ENCODE data around the gene IFT81. TPM values are rescaled to one million over a fixed set of nuclear protein-coding genes. Genes with fewer than 3 reads are reported as not detected.
"Not testable (repeated sequence)": the region's sequence is repeated elsewhere in the genome, so short reads cannot be mapped to it uniquely, and the experiment has no call there.

The IFT81 gene
- total RNA-seq, 1 experiment from 2014 or later: 9.9 TPM

- no peak for DNase-seq
- Histone ChIP-seq H3K79me2 (ENCODE audit: low read length) (no peaks in the 10 kb centered on the region), H3K4me2 (ENCODE audit: low read depth, low read length, poor library complexity, severe bottlenecking) (no peak overlapping the region), H2AFZ (ENCODE audit: low read length) (no peak overlapping the region), H3K36me3 (ENCODE audit: insufficient read depth, low read length) (no peaks in the 10 kb centered on the region), H3K9ac (ENCODE audit: low read length) (no peak overlapping the region), H3K9me3 (ENCODE audit: low read length) (no peaks in the 10 kb centered on the region), H3K4me3 (ENCODE audit: low read length) (no peak overlapping the region), H3K9me2 (replicated peaks; ENCODE audit: insufficient read depth, low read length) (no peaks in the 10 kb centered on the region), H3K27me3 (ENCODE audit: low read length) (no peaks in the 10 kb centered on the region), H4K20me1 (ENCODE audit: insufficient read depth, low read depth, low read length) (no peaks in the 10 kb centered on the region), H3K27ac (ENCODE audit: low read length) (no peak overlapping the region), H3K4me1 (ENCODE audit: low read length) (0 out of 2 replicates have a peak, but pooled peaks cover 3% of the 10 kb centered on the region)
Observed at GRCh38 chr12:110217996-110218674, 94.0 kb downstream of the IFT81 start.

- Histone ChIP-seq H3K36me3 (ENCODE audit: insufficient read depth, low read length) (no peaks in the 10 kb centered on the region), H3K27ac (ENCODE audit: low read length) (no peak overlapping the region), H2AFZ (ENCODE audit: low read length) (no peak overlapping the region), H3K27me3 (ENCODE audit: low read length) (no peaks in the 10 kb centered on the region), H3K9ac (ENCODE audit: low read length) (no peak overlapping the region), H3K4me1 (ENCODE audit: low read length) (peaks cover 17% of the 10 kb centered on the region), H3K4me3 (ENCODE audit: low read length) (no peak overlapping the region), H3K79me2 (ENCODE audit: low read length) (no peaks in the 10 kb centered on the region), H3K4me2 (ENCODE audit: low read depth, low read length, poor library complexity, severe bottlenecking) (no peak overlapping the region), H3K9me3 (ENCODE audit: low read length) (no peaks in the 10 kb centered on the region), H3K9me2 (replicated peaks; ENCODE audit: insufficient read depth, low read length) (no peaks in the 10 kb centered on the region), H4K20me1 (ENCODE audit: insufficient read depth, low read depth, low read length) (no peaks in the 10 kb centered on the region)
- no peak for DNase-seq
Observed at GRCh38 chr12:110222027-110222426, 97.9 kb downstream of the IFT81 start.

DNA sequence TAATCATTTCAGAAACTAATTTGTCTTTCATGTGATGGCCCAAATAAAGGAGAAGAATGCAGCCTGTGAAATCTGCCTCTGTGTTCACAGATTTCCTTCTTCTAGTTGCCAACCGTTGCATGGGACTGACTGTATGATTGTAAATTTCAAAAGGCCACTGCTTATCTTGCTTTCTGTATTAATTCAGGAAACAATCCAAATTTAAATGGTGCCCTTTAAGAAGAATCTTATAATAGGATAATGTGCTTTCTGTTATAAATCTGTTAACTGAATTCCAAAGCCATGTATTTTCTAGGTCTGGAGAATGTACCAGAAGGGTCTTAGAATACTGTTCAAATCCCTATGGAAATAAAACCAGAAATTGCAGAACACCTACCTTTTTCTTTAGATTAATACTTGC is 98.3 kb downstream of the IFT81 start:
- no peaks in the 10 kb centered on the region for H3K27me3 ChIP-seq (ENCODE audit: low read length)
- H3K36me3 ChIP-seq (ENCODE audit: insufficient read depth, low read length): no peaks in the 10 kb centered on the region
- no peaks in the 10 kb centered on the region for H3K79me2 ChIP-seq (ENCODE audit: low read length)
- peaks cover 17% of the 10 kb centered on the region for H3K4me1 ChIP-seq (ENCODE audit: low read length)
- no peak for DNase-seq
- no peaks in the 10 kb centered on the region for H3K9me3 ChIP-seq (ENCODE audit: low read length)
- no peak overlapping the region for H3K9ac ChIP-seq (ENCODE audit: low read length)
- no peak overlapping the region for H2AFZ ChIP-seq (ENCODE audit: low read length)
- H3K9me2 ChIP-seq (replicated peaks; ENCODE audit: insufficient read depth, low read length): no peaks in the 10 kb centered on the region
- no peak overlapping the region for H3K4me3 ChIP-seq (ENCODE audit: low read length)
- no peak overlapping the region for H3K27ac ChIP-seq (ENCODE audit: low read length)
- no peaks in the 10 kb centered on the region for H4K20me1 ChIP-seq (ENCODE audit: insufficient read depth, low read depth, low read length)
- H3K4me2 ChIP-seq (ENCODE audit: low read depth, low read length, poor library complexity, severe bottlenecking): no peak overlapping the region

DNA sequence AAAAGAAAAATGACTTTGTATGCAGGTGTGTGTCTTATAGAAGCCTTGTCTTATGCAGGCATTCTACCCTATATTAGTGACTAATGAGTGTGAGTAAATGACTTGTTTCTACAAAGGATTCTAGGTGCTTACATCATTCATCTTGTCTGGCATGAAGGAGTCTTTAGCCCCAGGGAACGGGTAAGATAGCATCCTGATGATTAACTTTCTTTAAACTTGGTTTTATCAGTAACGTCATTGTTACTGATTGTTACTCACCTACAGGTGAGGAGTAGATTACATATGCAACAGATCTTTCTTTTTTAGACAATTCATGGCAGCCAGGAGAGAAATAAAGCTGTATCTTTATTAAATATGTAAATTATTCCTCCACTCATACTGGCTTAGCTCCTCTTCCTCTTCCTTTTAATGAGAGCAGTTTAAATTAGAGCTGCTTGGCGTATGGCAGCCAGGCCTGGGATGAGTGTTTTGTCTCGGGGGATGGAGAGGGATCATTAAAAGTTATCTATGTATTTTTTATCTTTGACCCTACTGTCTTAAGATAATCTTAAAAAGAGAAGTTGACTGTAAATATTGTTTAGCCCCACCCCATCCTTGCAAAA is 99.7 kb downstream of the IFT81 start:
- H3K9ac ChIP-seq (ENCODE audit: low read length): no peak overlapping the region
- no peak overlapping the region for H3K4me3 ChIP-seq (ENCODE audit: low read length)
- no peaks in the 10 kb centered on the region for H3K9me2 ChIP-seq (replicated peaks; ENCODE audit: insufficient read depth, low read length)
- no peaks in the 10 kb centered on the region for H3K27me3 ChIP-seq (ENCODE audit: low read length)
- no peaks in the 10 kb centered on the region for H3K79me2 ChIP-seq (ENCODE audit: low read length)
- H2AFZ ChIP-seq (ENCODE audit: low read length): no peak overlapping the region
- no peak overlapping the region for H3K27ac ChIP-seq (ENCODE audit: low read length)
- H4K20me1 ChIP-seq (ENCODE audit: insufficient read depth, low read depth, low read length): no peaks in the 10 kb centered on the region
- no peaks in the 10 kb centered on the region for H3K9me3 ChIP-seq (ENCODE audit: low read length)
- H3K36me3 ChIP-seq (ENCODE audit: insufficient read depth, low read length): no peaks in the 10 kb centered on the region
- peaks cover 17% of the 10 kb centered on the region for H3K4me1 ChIP-seq (ENCODE audit: low read length)
- no peak for DNase-seq
- peak overlapping the region; percentile 8 for H3K4me2 ChIP-seq (ENCODE audit: low read depth, low read length, poor library complexity, severe bottlenecking)

DNA sequence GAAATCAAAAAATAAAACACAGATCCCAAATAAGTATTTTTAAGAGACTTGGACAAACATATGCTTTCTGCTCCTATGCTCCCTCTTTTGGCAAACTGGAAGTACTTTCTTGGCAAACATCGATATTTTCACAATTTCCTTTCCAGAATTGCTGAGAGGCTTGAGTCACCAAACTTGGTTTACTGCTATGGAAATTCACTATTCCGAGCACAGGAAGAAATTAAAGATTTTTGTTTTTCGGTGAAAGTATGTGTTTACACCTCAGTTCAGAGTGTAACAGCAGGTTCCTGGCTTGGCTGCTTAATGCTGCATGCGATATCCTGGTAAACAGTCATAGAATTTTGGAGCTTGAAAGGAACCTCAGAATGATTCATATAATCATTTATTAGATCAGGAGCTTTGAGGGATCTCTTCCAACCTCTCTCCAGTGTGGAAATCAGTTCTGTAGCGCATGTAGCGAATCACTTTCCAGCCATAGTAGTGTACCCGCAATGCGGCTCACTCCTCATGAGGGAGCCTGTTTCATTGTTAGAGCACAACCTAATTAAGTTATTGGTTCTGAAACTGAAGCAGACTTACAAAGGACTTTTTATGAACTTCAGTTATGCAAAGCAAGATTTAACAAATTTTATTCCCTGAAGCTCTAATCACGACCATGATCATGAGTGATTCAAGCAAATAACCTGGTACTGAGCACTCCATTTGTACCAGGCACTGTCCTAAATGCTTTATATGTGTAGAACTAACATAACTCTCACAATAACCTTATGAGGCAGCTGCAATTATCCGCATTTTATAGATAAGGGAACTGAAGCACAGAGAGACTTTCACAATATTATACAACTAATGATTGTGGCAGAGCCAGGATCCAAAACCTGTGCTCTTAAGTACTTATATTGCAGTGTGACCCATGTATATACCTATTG is 100.5 kb downstream of the IFT81 start:
- Histone ChIP-seq H3K36me3 (ENCODE audit: insufficient read depth, low read length) (no peaks in the 10 kb centered on the region), H3K27me3 (ENCODE audit: low read length) (no peaks in the 10 kb centered on the region), H3K4me3 (ENCODE audit: low read length) (no peak overlapping the region), H3K9me2 (replicated peaks; ENCODE audit: insufficient read depth, low read length) (no peaks in the 10 kb centered on the region), H4K20me1 (ENCODE audit: insufficient read depth, low read depth, low read length) (no peaks in the 10 kb centered on the region), H2AFZ (ENCODE audit: low read length) (no peak overlapping the region), H3K79me2 (ENCODE audit: low read length) (no peaks in the 10 kb centered on the region), H3K4me2 (ENCODE audit: low read depth, low read length, poor library complexity, severe bottlenecking) (peak overlapping the region; percentile 8), H3K4me1 (ENCODE audit: low read length) (peaks cover 20% of the 10 kb centered on the region), H3K9ac (ENCODE audit: low read length) (no peak overlapping the region), H3K9me3 (ENCODE audit: low read length) (no peaks in the 10 kb centered on the region), H3K27ac (ENCODE audit: low read length) (no peak overlapping the region)
- no peak for DNase-seq

DNA sequence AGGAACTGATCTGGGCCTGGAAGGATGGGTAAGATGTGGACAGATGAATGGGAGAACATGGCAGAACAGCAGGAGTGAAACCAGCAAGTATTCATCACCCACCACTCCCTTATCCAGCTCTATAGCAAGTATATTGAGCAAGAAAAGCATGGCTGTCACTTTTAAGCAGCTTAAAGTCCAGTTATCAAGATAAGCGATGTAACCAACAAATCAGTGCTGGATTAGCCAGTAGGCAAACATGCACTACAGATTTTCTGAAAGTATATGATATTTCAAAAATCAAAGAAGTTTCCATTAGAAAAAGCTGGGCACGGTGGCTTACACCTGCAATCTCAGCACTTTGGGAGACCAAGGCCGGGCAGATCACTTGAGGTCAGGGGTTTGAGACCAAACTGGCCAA is 103.0 kb downstream of the IFT81 start:
- Histone ChIP-seq H3K4me3 (ENCODE audit: low read length) (no peak overlapping the region), H3K27me3 (ENCODE audit: low read length) (no peaks in the 10 kb centered on the region), H3K79me2 (ENCODE audit: low read length) (no peaks in the 10 kb centered on the region), H3K9me3 (ENCODE audit: low read length) (no peaks in the 10 kb centered on the region), H3K9me2 (replicated peaks; ENCODE audit: insufficient read depth, low read length) (no peaks in the 10 kb centered on the region), H3K4me2 (ENCODE audit: low read depth, low read length, poor library complexity, severe bottlenecking) (no peak overlapping the region), H3K36me3 (ENCODE audit: insufficient read depth, low read length) (no peaks in the 10 kb centered on the region), H4K20me1 (ENCODE audit: insufficient read depth, low read depth, low read length) (no peaks in the 10 kb centered on the region), H2AFZ (ENCODE audit: low read length) (no peak overlapping the region), H3K9ac (ENCODE audit: low read length) (no peak overlapping the region), H3K27ac (ENCODE audit: low read length) (no peak overlapping the region), H3K4me1 (ENCODE audit: low read length) (peaks cover 22% of the 10 kb centered on the region)
- no peak for DNase-seq

GRCh38 chr12:110228348-110228747 is 104.2 kb downstream of the IFT81 start:
- not testable (repeated sequence) for H4K20me1 ChIP-seq (ENCODE audit: insufficient read depth, low read depth, low read length); H3K9ac ChIP-seq (ENCODE audit: low read length); DNase-seq; H3K36me3 ChIP-seq (ENCODE audit: insufficient read depth, low read length); H3K4me2 ChIP-seq (ENCODE audit: low read depth, low read length, poor library complexity, severe bottlenecking); H3K4me3 ChIP-seq (ENCODE audit: low read length); H2AFZ ChIP-seq (ENCODE audit: low read length); H3K79me2 ChIP-seq (ENCODE audit: low read length); H3K27ac ChIP-seq (ENCODE audit: low read length); H3K9me2 ChIP-seq (replicated peaks; ENCODE audit: insufficient read depth, low read length); H3K27me3 ChIP-seq (ENCODE audit: low read length); H3K9me3 ChIP-seq (ENCODE audit: low read length)
- peaks cover 22% of the 10 kb centered on the region for H3K4me1 ChIP-seq (ENCODE audit: low read length)

- no peaks in the 10 kb centered on the region for H3K27me3 ChIP-seq (ENCODE audit: low read length)
- H3K4me3 ChIP-seq (ENCODE audit: low read length): no peak overlapping the region
- H3K4me2 ChIP-seq (ENCODE audit: low read depth, low read length, poor library complexity, severe bottlenecking): no peak overlapping the region
- H3K4me1 ChIP-seq (ENCODE audit: low read length): peaks cover 20% of the 10 kb centered on the region
- H3K9ac ChIP-seq (ENCODE audit: low read length): no peak overlapping the region
- no peaks in the 10 kb centered on the region for H4K20me1 ChIP-seq (ENCODE audit: insufficient read depth, low read depth, low read length)
- H3K79me2 ChIP-seq (ENCODE audit: low read length): no peaks in the 10 kb centered on the region
- H3K9me3 ChIP-seq (ENCODE audit: low read length): no peaks in the 10 kb centered on the region
- no peak for DNase-seq
- H3K9me2 ChIP-seq (replicated peaks; ENCODE audit: insufficient read depth, low read length): no peaks in the 10 kb centered on the region
- H3K27ac ChIP-seq (ENCODE audit: low read length): no peak overlapping the region
- no peak overlapping the region for H2AFZ ChIP-seq (ENCODE audit: low read length)
- no peaks in the 10 kb centered on the region for H3K36me3 ChIP-seq (ENCODE audit: insufficient read depth, low read length)
Observed at GRCh38 chr12:110228756-110229155, 104.6 kb downstream of the IFT81 start.
